Measurements from ENCODE around the gene OSTC.

Gene OSTC

DNA sequence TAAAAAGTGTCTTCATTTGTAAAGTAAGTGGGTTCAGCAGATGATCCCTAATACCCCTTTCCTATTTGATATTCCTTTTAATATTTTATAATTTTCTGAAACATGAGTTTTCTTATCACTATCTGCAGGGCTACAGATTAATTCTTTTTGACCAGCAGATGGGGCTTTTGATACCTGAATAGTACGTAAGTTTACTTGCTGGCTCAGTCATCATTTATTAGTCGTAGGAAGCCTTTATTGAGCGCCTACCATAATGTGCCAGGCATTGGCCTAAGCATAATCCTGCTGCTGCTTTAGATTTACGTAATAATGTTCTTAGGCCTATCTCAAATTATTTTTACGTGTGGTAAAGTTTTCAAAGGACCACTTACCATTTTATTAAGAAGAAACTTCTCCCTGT is 33.1 kb downstream of the OSTC start:
- H3K27me3 ChIP-seq (ENCODE audit: insufficient read depth, poor library complexity, severe bottlenecking), result no peaks in the 10 kb centered on the region
- DNase-seq (ENCODE audit: low spot score) (no peak), ATAC-seq (ENCODE audit: low read depth) (peak; percentile 61)
- H3K9me3 ChIP-seq (ENCODE audit: severe bottlenecking), result no peaks in the 10 kb centered on the region
- H3K4me3 ChIP-seq (ENCODE audit: severe bottlenecking), result no peak overlapping the region
- peak; percentile 49 for TF ChIP-seq CTCF (IDR thresholded peaks at IDR 0.05; ENCODE audit: poor library complexity, severe bottlenecking)
- H3K27ac ChIP-seq (ENCODE audit: poor library complexity, severe bottlenecking), result no peak overlapping the region
- no peaks in the 10 kb centered on the region for H3K4me1 ChIP-seq (ENCODE audit: insufficient read depth, poor library complexity, severe bottlenecking)
- no peaks in the 10 kb centered on the region for H3K36me3 ChIP-seq (ENCODE audit: low read depth)

DNA sequence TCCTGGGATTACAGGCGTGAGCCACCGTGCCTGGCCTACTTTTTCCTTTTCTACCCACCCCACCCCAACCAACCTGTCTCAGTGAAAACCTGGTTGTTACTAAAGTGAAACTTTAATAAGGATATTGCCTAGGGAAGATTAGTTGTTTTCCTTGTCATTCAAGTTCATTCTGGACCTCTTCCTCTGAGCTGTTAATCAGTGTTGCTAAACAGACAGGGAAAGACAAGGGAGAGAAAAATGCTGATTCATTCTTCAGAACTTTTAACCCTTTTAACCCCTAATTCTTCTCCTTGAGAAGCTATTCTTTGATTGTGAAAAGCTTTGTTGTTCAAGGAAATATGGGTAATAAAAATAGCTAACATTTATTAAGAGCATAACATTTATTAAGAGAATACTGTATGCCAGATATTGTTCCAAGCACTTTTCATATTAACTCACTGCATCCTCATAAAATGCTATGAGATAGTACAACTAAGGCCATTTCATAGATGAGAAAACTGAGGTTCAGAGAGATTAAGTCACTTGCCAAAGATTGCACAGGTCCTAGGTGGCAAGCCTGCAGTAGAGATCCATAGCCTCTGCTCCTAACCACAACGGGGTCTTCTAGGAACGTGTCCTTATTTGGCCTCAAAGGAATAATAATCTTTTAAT is 34.8 kb downstream of the OSTC start:
- TF ChIP-seq CTCF (IDR thresholded peaks at IDR 0.05; ENCODE audit: poor library complexity, severe bottlenecking), result no peak
- H3K27me3 ChIP-seq (ENCODE audit: insufficient read depth, poor library complexity, severe bottlenecking), result no peaks in the 10 kb centered on the region
- no peaks in the 10 kb centered on the region for H3K4me1 ChIP-seq (ENCODE audit: insufficient read depth, poor library complexity, severe bottlenecking)
- no peaks in the 10 kb centered on the region for H3K36me3 ChIP-seq (ENCODE audit: low read depth)
- H3K27ac ChIP-seq (ENCODE audit: poor library complexity, severe bottlenecking), result no peak overlapping the region
- H3K4me3 ChIP-seq (ENCODE audit: severe bottlenecking), result no peak overlapping the region
- ATAC-seq (ENCODE audit: low read depth), result no peak
- DNase-seq (ENCODE audit: low spot score), result no peak
- H3K9me3 ChIP-seq (ENCODE audit: severe bottlenecking), result no peaks in the 10 kb centered on the region

DNA sequence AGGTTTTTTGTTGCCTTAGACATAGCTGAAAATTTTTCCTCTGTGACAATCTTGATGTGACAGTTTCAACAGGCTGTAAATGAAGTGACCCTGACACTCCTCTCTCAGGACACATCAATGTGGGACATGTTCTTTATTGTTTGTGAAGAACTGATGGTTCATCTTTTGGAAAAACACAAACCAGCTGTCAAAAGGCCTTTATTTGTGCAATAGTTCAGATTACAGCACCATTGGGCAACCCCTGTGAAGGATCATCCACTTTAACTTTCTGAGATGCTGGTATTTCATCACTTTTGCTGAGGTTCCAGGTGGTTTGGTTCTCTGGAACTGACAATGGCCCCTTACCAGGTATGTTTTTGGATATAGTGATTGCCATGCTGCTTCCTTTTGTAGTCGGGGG is 40.3 kb downstream of the OSTC start:
- H3K36me3 ChIP-seq (ENCODE audit: low read depth), result no peaks in the 10 kb centered on the region
- no peak overlapping the region for H3K4me3 ChIP-seq (ENCODE audit: severe bottlenecking)
- no peaks in the 10 kb centered on the region for H3K27me3 ChIP-seq (ENCODE audit: insufficient read depth, poor library complexity, severe bottlenecking)
- H3K9me3 ChIP-seq (ENCODE audit: severe bottlenecking), result no peaks in the 10 kb centered on the region
- TF ChIP-seq CTCF (IDR thresholded peaks at IDR 0.05; ENCODE audit: poor library complexity, severe bottlenecking), result no peak
- no peaks in the 10 kb centered on the region for H3K4me1 ChIP-seq (ENCODE audit: insufficient read depth, poor library complexity, severe bottlenecking)
- no peak for ATAC-seq (ENCODE audit: low read depth)
- no peak overlapping the region for H3K27ac ChIP-seq (ENCODE audit: poor library complexity, severe bottlenecking)
- no peak for DNase-seq (ENCODE audit: low spot score)

GRCh38 chr4:108693211-108693610 is 42.8 kb downstream of the OSTC start:
- no peak overlapping the region for H3K4me3 ChIP-seq (ENCODE audit: severe bottlenecking)
- ATAC-seq (ENCODE audit: low read depth) (no peak), DNase-seq (ENCODE audit: low spot score) (no peak)

More at GRCh38 chr4:108693211-108693610, 42.8 kb downstream of the OSTC start:
- Histone ChIP-seq H3K27ac (ENCODE audit: poor library complexity, severe bottlenecking) (no peak overlapping the region), H3K27me3 (ENCODE audit: insufficient read depth, poor library complexity, severe bottlenecking) (no peaks in the 10 kb centered on the region), H3K9me3 (ENCODE audit: severe bottlenecking) (no peaks in the 10 kb centered on the region), H3K4me1 (ENCODE audit: insufficient read depth, poor library complexity, severe bottlenecking) (no peaks in the 10 kb centered on the region), H3K36me3 (ENCODE audit: low read depth) (no peaks in the 10 kb centered on the region)
- TF ChIP-seq CTCF (IDR thresholded peaks at IDR 0.05; ENCODE audit: poor library complexity, severe bottlenecking), result no peak

All from RWPE2 (cell line).